Measurements from ENCODE around the gene FRMD1. TPM values are rescaled to one million over a fixed set of nuclear protein-coding genes. Genes with fewer than 3 reads are reported as not detected.

FRMD1 gene
- total RNA-seq, 1 experiment from 2014 or later, result not detected

GRCh38 chr6:168051648-168052047 lies 27.4 kb downstream of the FRMD1 start:
- H3K27ac Mint-ChIP-seq (ENCODE audit: low read depth, unreplicated experiment), result no peak overlapping the region
- BruUV-seq (replicated peaks), result no TSS peak
- intact Hi-C loops (cut with micrococcal nuclease), result no loop called here
- H3K36me3 Mint-ChIP-seq (ENCODE audit: insufficient read depth, unreplicated experiment), result no peaks in the 10 kb centered on the region
- TF ChIP-seq, protein P1, sequence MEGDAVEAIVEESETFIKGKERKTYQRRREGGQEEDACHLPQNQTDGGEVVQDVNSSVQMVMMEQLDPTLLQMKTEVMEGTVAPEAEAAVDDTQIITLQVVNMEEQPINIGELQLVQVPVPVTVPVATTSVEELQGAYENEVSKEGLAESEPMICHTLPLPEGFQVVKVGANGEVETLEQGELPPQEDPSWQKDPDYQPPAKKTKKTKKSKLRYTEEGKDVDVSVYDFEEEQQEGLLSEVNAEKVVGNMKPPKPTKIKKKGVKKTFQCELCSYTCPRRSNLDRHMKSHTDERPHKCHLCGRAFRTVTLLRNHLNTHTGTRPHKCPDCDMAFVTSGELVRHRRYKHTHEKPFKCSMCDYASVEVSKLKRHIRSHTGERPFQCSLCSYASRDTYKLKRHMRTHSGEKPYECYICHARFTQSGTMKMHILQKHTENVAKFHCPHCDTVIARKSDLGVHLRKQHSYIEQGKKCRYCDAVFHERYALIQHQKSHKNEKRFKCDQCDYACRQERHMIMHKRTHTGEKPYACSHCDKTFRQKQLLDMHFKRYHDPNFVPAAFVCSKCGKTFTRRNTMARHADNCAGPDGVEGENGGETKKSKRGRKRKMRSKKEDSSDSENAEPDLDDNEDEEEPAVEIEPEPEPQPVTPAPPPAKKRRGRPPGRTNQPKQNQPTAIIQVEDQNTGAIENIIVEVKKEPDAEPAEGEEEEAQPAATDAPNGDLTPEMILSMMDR (IDR thresholded peaks at IDR 0.05; ENCODE audit: unreplicated experiment), result no peak
- DNase-seq (ENCODE audit: unreplicated experiment), result no peak
- no peaks in the 10 kb centered on the region for H3K9me3 Mint-ChIP-seq (ENCODE audit: unreplicated experiment)
- ChIA-PET CTCF (interaction anchor here (0.7 kb wide), 1 partner anchor 546 kb away, joined by 3 read pairs; no protein-coding TSS in a partner anchor), POLR2A (no interaction called here)
- no peaks in the 10 kb centered on the region for H3K4me1 Mint-ChIP-seq (ENCODE audit: insufficient read depth, unreplicated experiment)
- no peaks in the 10 kb centered on the region for H3K27me3 Mint-ChIP-seq (ENCODE audit: insufficient read depth, unreplicated experiment)
- no peak overlapping the region for H3K4me3 Mint-ChIP-seq (ENCODE audit: unreplicated experiment)

DNA sequence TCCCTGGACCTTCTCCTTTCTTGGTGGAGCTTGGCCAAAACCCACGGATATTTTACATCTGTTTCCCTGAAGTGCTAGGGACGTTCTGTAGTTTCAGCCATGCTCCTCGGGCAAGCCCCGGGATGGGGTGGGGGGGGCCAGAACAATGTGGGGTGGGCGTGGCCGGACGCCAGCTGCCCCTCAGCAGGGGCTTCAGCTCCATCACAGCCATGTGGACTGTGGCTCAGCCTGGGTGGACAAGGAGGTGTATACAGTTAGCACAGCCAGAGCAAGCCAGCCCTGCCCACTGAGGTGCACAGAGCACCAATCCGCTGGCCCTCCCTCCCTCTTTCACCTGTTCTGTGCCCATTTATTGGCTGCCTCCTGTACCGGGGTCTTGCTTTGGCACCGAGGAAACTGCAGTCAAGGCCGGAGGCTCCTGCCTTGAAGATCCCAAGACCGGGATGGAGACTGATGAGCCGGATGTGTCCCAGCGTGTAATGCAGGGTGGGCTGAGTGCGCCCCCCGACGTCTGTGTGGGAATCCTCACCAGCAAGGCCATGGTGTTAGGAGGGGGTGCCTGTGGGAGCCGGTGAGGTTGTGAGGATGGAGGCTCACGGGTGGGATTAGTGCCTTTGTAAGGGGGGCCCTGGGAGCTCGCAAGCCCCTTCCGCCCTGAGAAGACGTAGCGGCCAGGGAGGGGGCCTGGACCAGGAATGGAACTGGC lies 28.0 kb downstream of the FRMD1 start:
- BruUV-seq (replicated peaks), result no TSS peak
- H3K27ac Mint-ChIP-seq (ENCODE audit: low read depth, unreplicated experiment), result no peak overlapping the region

DNA sequence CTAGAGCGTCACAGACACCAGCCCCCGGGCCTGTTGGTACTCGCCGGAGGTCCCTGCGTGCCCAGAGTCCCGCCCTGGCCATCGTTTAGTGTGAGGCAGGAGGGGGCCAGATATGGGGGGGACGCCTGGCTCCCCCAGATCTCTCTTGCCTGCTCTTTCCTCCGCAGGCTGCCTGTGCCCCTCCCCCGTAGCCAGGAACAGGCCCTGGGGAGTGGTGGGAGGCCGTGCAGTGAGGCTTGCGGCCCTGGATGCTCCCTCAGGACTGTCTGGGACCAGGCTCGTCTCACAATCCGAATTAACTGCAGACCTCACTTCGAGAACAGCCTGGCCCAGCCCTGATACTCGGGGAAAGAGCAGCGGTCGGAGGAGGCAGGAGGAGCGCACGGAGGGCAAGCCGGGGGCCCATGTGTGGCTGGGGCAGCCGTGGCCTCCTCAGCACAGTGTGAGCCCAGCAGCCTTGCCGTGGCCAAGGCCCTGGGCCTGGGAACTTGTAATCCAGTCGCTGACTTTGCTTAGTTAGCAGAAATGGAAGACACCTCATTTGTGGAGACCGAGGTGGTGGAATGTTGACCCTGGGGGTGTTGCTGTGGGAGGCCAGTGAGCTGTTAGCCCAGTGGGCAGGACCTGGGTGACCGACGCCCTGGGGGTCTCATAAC lies 28.7 kb downstream of the FRMD1 start:
- H3K27ac Mint-ChIP-seq (ENCODE audit: low read depth, unreplicated experiment), result no peak overlapping the region
- DNase-seq (ENCODE audit: unreplicated experiment), result no peak
- H3K9me3 Mint-ChIP-seq (ENCODE audit: unreplicated experiment), result no peaks in the 10 kb centered on the region
- H3K4me3 Mint-ChIP-seq (ENCODE audit: unreplicated experiment), result no peak overlapping the region
- ChIA-PET CTCF (no interaction called here), POLR2A (no interaction called here)
- H3K4me1 Mint-ChIP-seq (ENCODE audit: insufficient read depth, unreplicated experiment), result no peaks in the 10 kb centered on the region
- intact Hi-C loops (cut with micrococcal nuclease), result no loop called here
- TF ChIP-seq, protein P1 (IDR thresholded peaks at IDR 0.05; ENCODE audit: unreplicated experiment), result no peak
- BruUV-seq (replicated peaks), result no TSS peak
- H3K27me3 Mint-ChIP-seq (ENCODE audit: insufficient read depth, unreplicated experiment), result no peaks in the 10 kb centered on the region
- no peaks in the 10 kb centered on the region for H3K36me3 Mint-ChIP-seq (ENCODE audit: insufficient read depth, unreplicated experiment)

More for the DNA sequence above, 28.0 kb downstream of the FRMD1 start:
- Mint-ChIP-seq H3K9me3 (ENCODE audit: unreplicated experiment) (no peaks in the 10 kb centered on the region), H3K36me3 (ENCODE audit: insufficient read depth, unreplicated experiment) (no peaks in the 10 kb centered on the region), H3K4me3 (ENCODE audit: unreplicated experiment) (no peak overlapping the region), H3K4me1 (ENCODE audit: insufficient read depth, unreplicated experiment) (no peaks in the 10 kb centered on the region), H3K27me3 (ENCODE audit: insufficient read depth, unreplicated experiment) (no peaks in the 10 kb centered on the region)
- TF ChIP-seq, protein P1 (IDR thresholded peaks at IDR 0.05; ENCODE audit: unreplicated experiment), result no peak
- CTCF ChIA-PET, result interaction anchor here (0.7 kb wide), 1 partner anchor 545 kb away, joined by 3 read pairs; no protein-coding TSS in a partner anchor
- no peak for DNase-seq (ENCODE audit: unreplicated experiment)
- intact Hi-C loops (cut with micrococcal nuclease), result no loop called here
- POLR2A ChIA-PET, result no interaction called here

- Mint-ChIP-seq H3K9me3 (ENCODE audit: unreplicated experiment) (no peaks in the 10 kb centered on the region), H3K36me3 (ENCODE audit: insufficient read depth, unreplicated experiment) (no peaks in the 10 kb centered on the region), H3K27me3 (ENCODE audit: insufficient read depth, unreplicated experiment) (no peaks in the 10 kb centered on the region), H3K4me3 (ENCODE audit: unreplicated experiment) (no peak overlapping the region), H3K27ac (ENCODE audit: low read depth, unreplicated experiment) (no peak overlapping the region), H3K4me1 (ENCODE audit: insufficient read depth, unreplicated experiment) (no peaks in the 10 kb centered on the region)
- BruUV-seq (replicated peaks), result no TSS peak
- ChIA-PET POLR2A (no interaction called here), CTCF (no interaction called here)
- TF ChIP-seq, protein P1 (IDR thresholded peaks at IDR 0.05; ENCODE audit: unreplicated experiment), result no peak
- intact Hi-C loops (cut with micrococcal nuclease), result no loop called here
- DNase-seq (ENCODE audit: unreplicated experiment), result no peak
Observed at GRCh38 chr6:168049706-168050224, 29.2 kb downstream of the FRMD1 start.

Measured in MCF 10A (cell line).